ENCODE measurements around the gene KRT9. TPM values are rescaled to one million over a fixed set of nuclear protein-coding genes. Genes with fewer than 3 reads are reported as not detected.
"Not testable (repeated sequence)": the region's sequence is repeated elsewhere in the genome, so short reads cannot be mapped to it uniquely, and the experiment has no call there.

KRT9 gene
- total RNA-seq, 1 donor from 2014 or later, result not detected

DNA sequence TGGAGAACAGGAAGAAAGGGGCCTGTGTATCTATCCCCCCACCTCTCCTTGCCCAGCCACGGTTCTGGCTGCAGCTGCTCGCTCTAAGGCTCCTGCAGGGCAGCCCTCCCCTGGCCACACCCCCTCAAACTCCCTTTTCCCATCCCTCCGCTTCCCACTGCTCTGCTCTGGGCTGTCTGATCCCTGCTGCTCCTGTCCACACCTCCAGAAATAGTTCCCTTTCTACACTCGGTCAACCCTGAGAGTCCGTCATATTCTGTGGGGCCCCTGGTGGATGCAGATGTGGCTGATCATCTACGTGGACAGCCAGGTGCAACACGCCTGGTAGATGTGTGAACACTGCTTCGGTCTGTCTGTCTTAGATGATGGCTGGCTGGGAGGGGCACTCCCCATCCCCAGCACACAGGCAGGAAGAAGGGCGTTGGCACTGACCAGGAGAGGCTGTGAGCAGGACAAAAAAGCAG lies 24.4 kb downstream of the KRT9 start:
- DNase-seq (ENCODE audit: low read depth), result no peak
- TF ChIP-seq, protein P1, sequence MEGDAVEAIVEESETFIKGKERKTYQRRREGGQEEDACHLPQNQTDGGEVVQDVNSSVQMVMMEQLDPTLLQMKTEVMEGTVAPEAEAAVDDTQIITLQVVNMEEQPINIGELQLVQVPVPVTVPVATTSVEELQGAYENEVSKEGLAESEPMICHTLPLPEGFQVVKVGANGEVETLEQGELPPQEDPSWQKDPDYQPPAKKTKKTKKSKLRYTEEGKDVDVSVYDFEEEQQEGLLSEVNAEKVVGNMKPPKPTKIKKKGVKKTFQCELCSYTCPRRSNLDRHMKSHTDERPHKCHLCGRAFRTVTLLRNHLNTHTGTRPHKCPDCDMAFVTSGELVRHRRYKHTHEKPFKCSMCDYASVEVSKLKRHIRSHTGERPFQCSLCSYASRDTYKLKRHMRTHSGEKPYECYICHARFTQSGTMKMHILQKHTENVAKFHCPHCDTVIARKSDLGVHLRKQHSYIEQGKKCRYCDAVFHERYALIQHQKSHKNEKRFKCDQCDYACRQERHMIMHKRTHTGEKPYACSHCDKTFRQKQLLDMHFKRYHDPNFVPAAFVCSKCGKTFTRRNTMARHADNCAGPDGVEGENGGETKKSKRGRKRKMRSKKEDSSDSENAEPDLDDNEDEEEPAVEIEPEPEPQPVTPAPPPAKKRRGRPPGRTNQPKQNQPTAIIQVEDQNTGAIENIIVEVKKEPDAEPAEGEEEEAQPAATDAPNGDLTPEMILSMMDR (conservative IDR thresholded peaks at IDR 0.05; ENCODE audit: low read depth, low read length), result no peak
- H3K4me3 ChIP-seq (ENCODE audit: low read depth, low read length), result no peak overlapping the region

- DNase-seq (ENCODE audit: low read depth), result no peak
- H3K4me3 ChIP-seq (ENCODE audit: low read depth, low read length), result no peak overlapping the region
- TF ChIP-seq, protein P1 (conservative IDR thresholded peaks at IDR 0.05; ENCODE audit: low read depth, low read length), result no peak
Measured at GRCh38 chr17:41546819-41547218, 25.0 kb downstream of the KRT9 start.

GRCh38 chr17:41545829-41546410 lies 25.9 kb downstream of the KRT9 start:
- no peak overlapping the region for H3K4me3 ChIP-seq (ENCODE audit: low read depth, low read length)
- TF ChIP-seq, protein P1 (conservative IDR thresholded peaks at IDR 0.05; ENCODE audit: low read depth, low read length), result no peak
- no peak for DNase-seq (ENCODE audit: low read depth)

DNA sequence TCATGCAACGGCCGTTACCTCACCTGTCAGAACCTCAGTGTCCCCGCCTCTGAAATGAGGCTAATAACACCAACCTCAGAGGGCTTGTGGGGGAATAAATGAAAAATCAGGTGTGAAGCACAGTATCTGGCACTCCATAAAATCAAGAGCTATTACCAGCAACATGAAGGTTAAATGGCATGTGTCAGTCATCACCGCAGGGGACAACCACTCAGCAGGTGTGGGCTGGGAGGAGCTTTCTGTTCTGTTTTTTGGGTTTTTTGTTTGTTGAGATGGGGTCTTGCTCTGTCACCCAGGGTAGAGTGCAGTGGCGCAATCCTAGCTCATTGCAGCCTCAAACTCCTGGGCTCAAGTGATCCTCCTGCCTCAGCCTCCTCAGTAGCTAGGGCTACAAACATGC lies 26.9 kb downstream of the KRT9 start:
- no peak for DNase-seq (ENCODE audit: low read depth)
- no peak overlapping the region for H3K4me3 ChIP-seq (ENCODE audit: low read depth, low read length)
- TF ChIP-seq, protein P1 (conservative IDR thresholded peaks at IDR 0.05; ENCODE audit: low read depth, low read length), result no peak

DNA sequence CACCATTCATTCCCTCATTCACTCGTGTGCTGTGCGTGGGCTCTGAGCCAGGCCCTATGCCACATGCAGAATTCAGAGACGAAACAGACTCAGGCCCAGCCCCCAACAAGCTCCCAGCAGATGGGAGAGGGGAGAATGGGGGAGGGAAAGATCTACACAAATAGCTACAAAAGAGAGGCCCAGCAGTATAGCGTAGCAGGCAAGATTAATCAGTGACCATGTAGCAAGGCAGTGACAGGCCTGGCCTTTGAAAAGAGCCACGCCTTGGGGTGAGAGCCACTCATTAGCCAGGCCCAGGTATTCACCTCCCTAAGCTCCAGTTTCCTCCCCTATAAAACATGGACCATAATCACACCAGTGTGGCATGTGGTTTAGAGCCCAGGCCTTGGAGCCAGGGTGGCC lies 27.4 kb downstream of the KRT9 start:
- TF ChIP-seq, protein P1 (conservative IDR thresholded peaks at IDR 0.05; ENCODE audit: low read depth, low read length), result no peak
- no peak for DNase-seq (ENCODE audit: low read depth)
- no peak overlapping the region for H3K4me3 ChIP-seq (ENCODE audit: low read depth, low read length)

DNA sequence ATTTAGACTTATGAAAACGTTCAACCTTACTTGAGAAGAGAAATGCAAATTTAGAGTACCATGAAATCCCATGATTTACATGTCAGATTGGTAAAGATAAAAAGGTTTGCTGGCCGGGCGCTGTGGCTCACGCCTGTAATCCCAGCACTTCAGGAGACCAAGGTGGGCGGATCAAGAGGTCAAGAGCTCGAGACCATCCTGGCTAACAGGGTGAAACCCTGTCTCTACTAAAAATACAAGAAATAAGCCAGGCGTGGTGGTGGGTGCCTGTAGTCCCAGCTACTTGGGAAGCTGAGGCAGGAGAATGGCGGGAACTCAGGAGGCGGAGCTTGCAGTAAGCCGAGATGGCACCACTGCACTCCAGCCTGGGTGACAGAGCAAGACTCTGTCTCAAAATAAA lies 29.1 kb downstream of the KRT9 start:
- not testable (repeated sequence) for DNase-seq (ENCODE audit: low read depth)

DNA sequence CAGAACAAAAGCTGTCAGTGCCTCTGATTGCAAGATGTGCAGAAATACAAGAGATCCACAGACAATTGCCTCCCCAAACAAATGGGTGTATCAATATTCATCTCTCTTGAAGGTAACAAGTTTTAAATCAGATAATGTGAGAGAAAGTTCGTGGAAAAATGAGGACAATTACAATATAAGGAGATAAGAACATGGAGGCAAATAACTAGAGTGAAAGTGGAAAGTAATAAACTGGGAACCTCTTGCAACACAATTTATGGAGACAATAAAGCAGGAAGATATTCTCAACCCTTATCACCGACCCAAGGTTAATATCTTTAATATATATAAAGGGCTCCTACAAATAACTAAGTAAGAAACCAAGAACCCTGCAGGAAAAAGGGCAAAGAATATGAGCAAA lies 29.5 kb downstream of the KRT9 start:
- TF ChIP-seq, protein P1 (conservative IDR thresholded peaks at IDR 0.05; ENCODE audit: low read depth, low read length), result no peak
- DNase-seq (ENCODE audit: low read depth), result no peak
- no peak overlapping the region for H3K4me3 ChIP-seq (ENCODE audit: low read depth, low read length)

More for the DNA sequence above, 29.1 kb downstream of the KRT9 start:
- not testable (repeated sequence) for H3K4me3 ChIP-seq (ENCODE audit: low read depth, low read length)
